Stimulated activated CD4-positive, alpha-beta T cell treated with anti-CD3 and anti-CD28 coated beads, Interleukin-15, amount 100 ng/mL, for 1 hour (primary cell): Measurements from ENCODE around the gene OR2M5.

Experiments
- DNase-seq, 2 donors: peaks; one replicate each; pipeline ENCODE4 v3.0.0-alpha.2; 2020; ENCODE audit warnings: low read depth in 1 of 2, low spot score in 1 of 2

Gene OR2M5, protein sequence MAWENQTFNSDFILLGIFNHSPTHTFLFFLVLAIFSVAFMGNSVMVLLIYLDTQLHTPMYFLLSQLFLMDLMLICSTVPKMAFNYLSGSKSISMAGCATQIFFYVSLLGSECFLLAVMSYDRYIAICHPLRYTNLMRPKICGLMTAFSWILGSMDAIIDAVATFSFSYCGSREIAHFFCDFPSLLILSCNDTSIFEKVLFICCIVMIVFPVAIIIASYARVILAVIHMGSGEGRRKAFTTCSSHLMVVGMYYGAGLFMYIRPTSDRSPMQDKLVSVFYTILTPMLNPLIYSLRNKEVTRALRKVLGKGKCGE

DNA sequence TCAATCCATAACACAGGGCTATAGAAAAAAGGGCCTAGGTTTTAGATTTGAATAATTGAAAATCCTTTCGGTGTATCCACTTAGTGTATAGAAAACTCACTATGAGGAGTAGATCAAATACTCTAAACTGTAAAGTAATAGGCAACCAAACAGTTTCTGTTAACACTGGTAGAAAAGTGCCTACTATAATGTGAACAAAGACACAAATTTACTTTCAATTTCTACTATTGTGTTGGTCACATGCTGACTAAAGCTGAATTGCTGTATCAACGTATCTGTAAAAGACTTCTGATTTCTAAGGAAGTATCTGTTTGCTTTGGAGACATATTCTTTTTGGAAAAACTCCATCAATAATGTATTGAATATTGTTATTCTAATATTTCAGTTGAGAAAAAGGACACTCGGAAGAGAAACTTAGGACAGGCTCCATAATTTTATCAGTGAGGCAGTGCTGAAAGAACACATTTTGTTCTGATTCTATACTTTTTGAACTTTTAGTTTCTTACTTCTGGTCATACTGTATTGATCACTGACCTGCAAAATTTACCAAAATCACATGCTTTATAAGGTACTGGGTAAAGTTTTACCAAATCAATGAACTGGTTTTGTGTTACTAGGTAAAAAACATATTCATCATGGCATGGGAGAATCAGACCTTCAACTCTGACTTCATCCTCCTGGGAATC lies at the start of gene OR2M5:
OR2M5 (plus strand) TSS at position 636 of the 686 bp plus-strand sequence; CDS start at position 636, 0 bp downstream.
- DNase-seq: no peak

DNA sequence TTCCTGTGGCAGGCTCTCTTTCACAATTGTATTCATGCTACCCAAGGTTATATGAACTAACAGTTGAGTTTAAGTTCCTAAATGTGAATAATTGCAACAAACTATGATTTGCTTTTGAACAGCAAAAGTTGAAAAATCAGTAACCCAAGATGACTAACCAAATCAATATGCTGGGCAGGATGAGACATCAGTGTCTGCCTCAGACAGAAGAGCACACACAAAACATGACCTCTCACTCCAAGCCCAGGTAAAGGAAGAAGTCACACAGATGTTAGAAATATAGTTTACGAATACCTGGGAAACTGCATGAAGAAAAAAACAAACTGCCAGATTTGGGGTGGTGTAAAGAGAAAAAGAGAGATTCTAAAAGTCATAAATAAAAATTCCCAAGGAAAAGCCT lies 46.4 kb upstream of the OR2M5 start:
- DNase-seq: no peak

DNA sequence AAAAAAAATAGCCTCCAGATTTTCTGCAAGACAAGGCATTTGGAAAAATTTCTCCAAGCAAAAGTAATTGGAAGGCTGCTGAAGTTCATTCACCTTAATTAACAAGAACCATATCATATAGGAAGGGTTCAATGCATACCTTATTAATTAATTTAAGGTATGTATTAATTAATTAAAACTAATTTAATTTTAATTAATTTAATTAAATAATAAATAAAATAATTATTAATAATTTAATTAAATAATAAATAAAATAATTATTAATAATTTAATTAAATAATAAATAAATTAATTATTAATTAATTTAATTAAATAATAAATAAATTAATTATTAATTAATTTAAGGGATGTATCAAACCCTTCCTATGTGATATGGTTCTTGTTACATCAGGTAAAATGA lies 42.1 kb upstream of the OR2M5 start:
- no peak for DNase-seq

DNA sequence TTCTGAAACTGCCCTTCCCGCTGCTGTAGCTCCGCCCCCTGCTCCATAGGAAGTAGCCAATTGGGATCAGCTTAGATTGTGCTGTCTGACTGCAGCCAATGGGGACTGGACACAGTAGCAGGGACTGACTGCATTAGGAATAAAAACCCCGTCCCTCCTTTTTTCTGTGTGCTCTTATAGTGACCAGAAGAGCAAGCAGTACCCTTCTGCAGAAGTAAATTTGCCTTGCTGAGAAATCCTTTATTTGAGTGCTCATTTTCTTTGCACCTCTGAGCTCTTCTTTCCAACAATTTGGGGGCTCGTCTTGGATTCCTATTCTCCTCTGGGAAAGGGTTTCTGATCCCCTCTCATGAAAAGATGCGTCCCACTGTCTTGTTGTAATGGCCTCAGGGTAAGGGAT lies 33.8 kb upstream of the OR2M5 start:
- DNase-seq: no peak

DNA sequence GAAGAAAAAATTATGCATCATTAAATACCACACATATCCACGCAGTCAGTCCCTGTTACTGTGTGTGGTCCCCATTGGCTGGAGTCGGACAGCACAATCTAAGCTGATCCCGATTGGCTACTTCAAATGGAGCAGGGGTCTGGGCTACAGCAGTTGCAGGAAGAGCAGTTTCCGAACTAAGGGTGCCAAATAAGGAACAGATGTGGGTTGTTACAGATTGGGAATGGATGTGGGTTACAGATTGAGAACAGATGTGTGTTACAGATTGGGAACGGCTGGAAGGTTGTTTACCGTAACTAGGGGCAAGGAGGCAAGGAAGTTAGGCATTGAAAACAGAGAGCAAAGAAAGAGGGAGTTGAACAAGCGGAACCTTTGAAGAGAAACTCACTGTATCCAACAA lies 30.1 kb upstream of the OR2M5 start:
- DNase-seq: no peak

DNA sequence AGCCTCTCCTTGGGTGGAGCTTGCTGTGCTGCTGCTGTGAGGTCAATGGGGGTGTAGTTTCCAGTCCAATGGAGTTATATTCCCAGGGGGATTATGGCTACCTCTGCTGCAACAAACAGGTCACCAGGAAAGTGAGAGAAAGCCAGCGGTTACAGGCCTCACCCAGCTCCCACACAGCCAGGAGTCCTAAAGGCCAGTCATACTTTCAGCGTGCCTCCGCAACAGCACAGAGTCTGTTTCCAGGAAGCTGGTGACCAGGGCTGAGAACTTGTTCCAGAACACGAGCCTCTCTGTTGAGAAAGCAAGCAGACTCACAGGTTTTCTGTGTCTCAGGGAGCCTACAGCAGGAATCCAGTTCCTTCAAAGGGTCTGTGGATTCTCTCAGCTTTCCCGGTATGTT lies 17.3 kb upstream of the OR2M5 start:
- DNase-seq: no peak

DNA sequence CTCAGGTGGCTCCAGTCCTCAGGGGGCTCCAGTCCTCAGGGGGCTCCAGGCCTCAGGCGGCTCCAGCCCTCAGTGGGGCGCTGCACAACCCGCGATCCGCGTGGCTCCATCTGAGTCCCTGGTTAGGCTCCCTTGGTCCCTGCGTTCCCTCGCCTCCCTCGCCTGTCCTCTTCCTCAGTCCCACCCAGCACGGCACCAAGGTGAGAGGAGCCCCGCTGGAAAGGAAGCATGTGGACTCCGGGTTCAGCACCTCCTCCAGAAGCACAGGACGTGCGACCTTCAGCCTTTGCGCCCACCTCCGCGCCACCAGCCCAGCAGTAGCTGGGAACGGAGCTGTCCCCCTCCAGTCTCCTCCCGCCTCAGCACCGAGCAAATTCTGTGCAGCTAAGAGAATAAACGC lies 8.1 kb upstream of the OR2M5 start:
- no peak for DNase-seq

DNA sequence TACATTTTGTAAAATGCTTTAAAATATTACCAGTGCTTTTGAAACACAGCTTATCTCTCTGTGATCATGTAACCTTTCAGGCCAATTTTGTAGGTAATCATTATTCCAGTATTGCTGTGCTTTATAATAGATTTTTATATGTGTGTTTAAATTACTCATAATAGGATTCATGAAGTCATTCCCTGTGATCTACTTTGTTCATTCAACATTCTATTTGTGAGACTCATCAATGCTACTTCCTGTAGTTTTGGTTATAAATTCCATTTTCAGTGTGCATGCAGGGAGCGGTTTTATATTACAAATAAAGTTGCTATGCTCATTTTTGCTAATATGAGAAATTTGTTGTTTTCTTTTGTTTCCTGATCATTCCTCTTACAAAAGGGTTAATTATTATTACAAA lies 4.1 kb upstream of the OR2M5 start:
- DNase-seq: no peak

DNA sequence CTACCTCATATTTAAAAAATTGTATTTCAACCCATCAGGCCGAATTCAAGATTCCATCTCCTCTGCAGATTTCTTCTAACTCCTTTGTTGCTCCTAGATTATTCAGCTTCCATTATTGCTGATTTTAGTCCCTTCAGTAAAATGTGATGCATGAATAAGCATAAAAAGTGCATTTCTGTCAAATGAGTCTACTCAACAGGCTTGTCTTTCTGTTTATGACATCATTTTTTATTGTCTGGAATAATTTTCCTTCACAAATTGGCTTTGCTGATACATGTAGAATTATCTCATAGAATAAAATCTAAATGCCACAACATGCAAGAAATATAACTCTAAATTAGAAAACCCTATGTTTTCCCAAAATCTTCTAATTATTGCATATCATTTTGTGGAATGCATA lies 1.6 kb upstream of the OR2M5 start:
- DNase-seq: no peak

DNA sequence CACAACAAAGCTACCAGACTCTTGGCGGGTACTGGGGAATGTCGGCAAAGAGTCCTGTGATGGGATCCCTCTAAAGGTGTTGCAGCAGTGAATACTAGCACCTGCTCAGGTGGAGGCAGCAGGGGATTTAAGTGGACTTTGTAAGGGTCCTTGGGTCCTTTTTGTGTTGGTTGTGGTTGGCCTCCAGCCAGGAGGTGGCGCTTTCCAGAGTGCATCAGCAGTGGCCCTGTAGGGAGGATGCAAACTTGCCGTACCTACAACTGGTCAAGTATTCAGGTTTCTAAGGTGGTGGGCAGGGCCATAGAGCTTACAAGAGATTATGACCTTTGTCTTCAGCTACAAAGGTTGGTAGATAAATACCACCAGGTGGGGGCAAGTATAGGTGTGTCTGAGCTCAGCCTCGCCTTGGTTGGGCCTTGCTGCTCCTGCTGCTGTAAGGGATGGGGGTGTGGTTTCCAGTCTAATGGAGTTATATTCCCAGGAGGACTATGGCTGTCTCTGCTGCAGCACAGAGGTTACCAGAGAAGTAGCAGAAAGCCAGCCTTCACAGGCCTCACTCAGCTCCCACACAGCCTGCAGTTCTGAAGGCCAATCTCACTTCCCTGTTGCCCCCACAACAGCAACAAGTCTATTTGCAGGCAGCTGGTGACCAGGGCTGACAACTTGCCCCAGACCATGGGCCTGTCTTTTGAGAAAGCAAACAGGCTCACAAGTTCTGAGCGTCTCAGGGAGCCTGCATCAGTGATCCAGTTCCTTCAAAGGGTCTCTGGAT lies 7.3 kb downstream of the OR2M5 start:
- DNase-seq: no peak

DNA sequence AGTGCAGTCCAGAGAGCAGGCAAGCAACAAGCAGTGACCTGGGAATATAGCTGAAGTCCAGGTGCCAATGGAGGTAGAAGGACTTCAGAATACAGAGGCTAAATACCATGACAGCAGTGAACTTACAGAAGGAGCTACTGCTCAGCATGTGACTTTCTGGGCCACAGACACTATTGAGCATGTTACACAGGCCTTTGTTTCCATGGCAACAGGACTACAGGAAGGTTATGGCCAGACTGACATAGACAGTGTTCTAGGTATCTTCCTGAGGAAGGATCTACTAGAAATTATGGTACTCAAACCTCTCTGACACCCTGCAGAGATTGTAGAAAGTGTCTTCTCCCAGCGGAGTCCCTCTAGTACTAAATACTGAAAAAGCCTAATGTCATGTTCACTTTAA lies 11.0 kb downstream of the OR2M5 start:
- DNase-seq: no peak

DNA sequence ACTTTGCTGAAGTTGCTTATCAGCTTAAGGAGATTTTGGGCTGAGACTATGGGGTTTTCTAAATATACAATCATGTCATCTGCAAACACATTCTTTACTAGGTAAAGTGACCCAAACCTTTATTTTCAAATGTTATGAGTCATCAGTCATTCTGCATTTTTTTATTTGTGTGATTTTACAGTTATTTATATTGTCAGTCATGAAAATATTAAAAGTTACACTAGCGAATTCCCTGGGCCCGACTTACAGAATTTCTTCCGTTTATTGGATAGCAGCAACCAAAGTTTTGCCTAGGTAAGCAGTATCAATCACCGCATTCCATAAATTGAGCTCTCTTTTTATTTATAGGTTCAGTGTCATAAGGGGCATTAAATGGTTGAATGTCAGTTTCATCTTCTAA lies 13.8 kb downstream of the OR2M5 start:
- no peak for DNase-seq

DNA sequence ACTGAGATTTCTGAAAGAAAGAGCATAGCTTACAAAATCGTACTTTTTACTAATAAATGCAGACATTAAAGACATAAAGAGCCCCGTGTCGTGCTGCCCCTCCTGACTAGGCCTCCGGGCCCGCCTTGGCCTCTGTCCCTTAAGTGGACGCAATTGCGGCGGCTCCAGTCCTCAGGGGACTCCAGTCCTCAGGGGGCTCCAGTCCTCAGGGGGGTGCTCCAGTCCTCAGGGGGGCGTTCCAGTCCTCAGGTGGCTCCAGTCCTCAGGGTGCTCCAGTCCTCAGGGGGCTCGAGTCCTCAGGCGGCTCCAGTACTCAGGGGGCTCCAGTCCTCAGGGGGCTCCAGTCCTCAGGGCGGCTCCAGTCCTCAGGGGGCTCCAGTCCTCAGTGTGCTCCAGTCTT lies 19.1 kb downstream of the OR2M5 start:
- DNase-seq: no peak

DNA sequence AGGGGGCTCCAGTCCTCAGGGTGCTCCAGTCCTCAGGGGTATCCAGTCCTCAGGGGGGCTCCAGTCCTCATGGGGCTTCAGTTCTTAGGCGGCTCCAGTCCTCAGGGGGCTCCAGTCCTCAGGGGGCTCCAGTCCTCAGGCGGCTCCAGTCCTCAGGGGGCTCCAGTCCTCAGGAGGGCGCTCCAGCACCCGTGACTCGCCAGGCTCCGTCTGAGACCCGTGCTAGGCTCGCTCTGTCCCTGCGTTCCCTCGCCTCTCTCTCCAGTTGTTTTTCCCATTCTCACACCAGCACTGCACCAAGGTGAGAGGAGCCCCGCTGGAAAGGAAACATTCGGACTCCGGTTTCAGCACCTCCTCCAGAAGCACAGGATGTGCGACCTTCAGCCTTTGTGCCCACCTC lies 20.2 kb downstream of the OR2M5 start:
- no peak for DNase-seq

DNA sequence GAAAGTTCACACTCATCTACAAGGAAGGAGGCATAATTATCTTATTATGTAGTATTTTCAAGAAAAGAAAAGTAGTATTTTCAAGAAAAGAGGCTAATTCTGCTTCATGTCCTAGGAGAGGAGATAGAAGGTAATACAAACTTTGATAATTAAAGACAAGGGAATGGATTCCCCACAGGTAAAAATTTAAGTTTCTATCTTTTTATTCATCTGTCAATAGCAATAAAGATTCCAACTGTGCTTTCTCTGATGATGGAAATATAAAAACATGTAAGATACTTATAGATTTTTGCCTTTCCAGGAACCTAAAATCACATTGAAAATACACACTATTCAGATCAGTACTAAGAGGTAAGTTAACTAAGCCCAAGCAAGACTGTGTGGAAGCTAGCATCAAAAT lies 29.6 kb downstream of the OR2M5 start, which contains the start of gene OR2M2:
OR2M2 (plus strand) TSS at position 301 of the 400 bp plus-strand sequence. CDS start 5,165 bp downstream, outside the sequence.
- no peak for DNase-seq

DNA sequence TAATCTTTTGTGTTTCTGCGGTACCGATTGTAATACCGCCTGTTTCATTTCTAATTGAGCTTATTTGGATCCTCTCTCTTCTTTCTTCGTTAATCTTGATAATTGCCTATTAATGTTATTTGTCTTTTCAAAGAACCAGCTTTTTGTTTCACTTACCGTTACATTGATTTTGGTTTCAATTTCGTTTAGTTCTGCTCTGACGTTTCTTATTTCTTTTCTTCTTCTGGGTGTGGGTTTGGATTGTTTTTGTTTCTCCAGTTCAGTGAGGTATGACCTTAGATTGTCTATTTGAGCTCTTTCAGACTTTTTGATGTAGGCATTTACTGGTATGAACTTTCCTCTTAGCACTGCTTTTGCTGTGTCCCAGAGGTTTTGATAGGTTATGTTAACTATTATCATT lies 39.0 kb downstream of the OR2M5 start:
- DNase-seq: no peak

DNA sequence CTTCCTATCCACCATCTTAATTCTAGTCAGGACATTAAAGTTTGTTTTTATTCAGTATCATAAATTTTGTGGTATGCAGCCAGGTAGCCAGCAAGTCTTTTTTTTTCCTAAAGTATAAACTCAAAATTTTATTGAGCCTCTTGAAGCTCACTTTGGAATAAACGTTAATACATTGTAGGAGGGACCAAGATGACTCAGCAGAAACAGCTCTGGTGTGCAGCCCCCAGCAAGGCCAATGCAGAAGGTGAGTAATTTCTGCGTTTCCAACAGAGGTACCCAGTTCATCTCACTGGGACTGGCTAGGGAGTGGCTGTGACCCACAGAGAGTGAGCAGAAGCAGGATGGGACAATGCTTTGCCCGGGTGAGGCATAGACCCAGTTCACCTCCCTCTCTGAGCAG lies 42.4 kb downstream of the OR2M5 start:
- no peak for DNase-seq

DNA sequence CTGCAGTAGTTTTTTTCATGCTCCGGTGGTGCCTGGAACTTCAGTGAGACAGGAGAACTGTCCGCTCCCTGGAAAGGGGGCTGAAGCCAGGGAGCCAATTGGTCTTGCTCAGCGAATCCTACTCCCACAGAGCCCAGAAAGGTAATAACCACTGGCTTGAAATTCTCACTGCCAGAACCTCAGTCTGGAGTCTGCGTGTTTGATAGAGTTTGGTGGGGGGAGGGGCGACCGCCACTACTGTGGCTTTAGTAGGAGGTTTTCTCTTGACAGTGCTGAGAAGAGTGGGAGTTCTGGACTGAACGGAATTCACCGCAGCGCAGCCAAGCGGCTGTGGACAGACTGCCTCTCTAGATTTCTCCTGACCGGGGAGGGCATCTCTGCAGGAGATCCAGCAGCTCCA lies 44.1 kb downstream of the OR2M5 start:
- DNase-seq: no peak

DNA sequence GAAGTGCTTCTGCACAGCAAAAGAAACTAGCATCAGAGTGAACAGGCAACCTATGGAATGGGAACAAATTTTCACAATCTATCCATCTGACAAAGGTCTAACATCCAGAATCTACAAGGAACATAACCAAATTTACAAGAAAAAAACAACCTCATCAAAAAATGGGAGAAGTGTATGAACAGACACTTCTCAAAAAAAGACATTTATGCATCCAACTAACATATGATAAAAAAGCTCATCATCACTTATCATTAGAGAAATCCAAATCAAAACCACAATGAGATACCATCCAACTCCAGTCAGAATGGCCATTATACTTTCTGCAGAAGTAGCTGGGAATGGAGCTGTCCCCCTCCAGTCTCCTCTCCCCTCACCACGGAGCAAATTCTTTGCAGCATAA lies 49.2 kb downstream of the OR2M5 start:
- DNase-seq: no peak
